HepG2 (cell line): ENCODE measurements around the gene PLBD1. TPM values are rescaled to one million over a fixed set of nuclear protein-coding genes. Genes with fewer than 3 reads are reported as not detected.

Experiments used
- ATAC-seq: fragments of 200-7000 bp; cut with Tn5 transposase; 3 replicates; pipeline ENCODE4 v1.9.1; 2020; ENCODE audit warnings: mild to moderate bottlenecking, moderate library complexity
- BruUV-seq: library from RNA; stranded (reverse); fragments of 400-500 nt; replicated peaks from 2 replicates; lab custom pipeline; 2021; lab: Mats Ljungman, UMichigan
- CTCF ChIA-PET: fragments of 300-600 bp; formaldehyde crosslinking; extraction: SDS; loops from one replicate; lab custom pipeline; 2021; ENCODE audit warnings: low total read pairs, inconsistent platforms, low intra/inter-chr PET ratio; lab: Yijun Ruan, JAX
- POLR2A ChIA-PET: fragments of 350-600 bp; sonication (Branson Sonifier 250); formaldehyde crosslinking; loops from one replicate; lab custom pipeline; 2020; ENCODE audit warnings: antibody characterized with exemption, inconsistent platforms; lab: Yijun Ruan, JAX
- DNase-seq: peaks from one replicate; pipeline ENCODE4 v3.0.0-alpha.2; 2015; ENCODE audit warnings: low spot score
- FAIRE-seq: peaks from 3 replicates; lab custom pipeline; 2011; peaks lifted over from hg19 to GRCh38; lab: Jason Lieb, UNC
- H2AFZ ChIP-seq: one replicate; pipeline ENCODE4 v1.6.1; 2011; ENCODE audit warnings: low read length, inconsistent platforms
- H3K27ac ChIP-seq: fragments of 300-600 bp; 3 replicates; pipeline ENCODE4 v1.8.0; 2011; ENCODE audit warnings: mixed run types, mild to moderate bottlenecking, mixed read lengths, low read length, inconsistent platforms; ENCODE audit not compliant: insufficient read depth; ENCODE audit errors: extremely low read length
- H3K27me3 ChIP-seq, 2 experiments: fragments of 200-600 bp in 1 of 2; 2 replicates in 1 of 2; 3 replicates in 1 of 2; pipeline versions ENCODE4 v1.6.0 to v1.8.0; 2011; ENCODE audit warnings: low read length in 2 of 2, mild to moderate bottlenecking in 2 of 2, moderate library complexity in 2 of 2, inconsistent platforms in 1 of 2; ENCODE audit not compliant: insufficient read depth in 2 of 2, control insufficient read depth in 1 of 2
- H3K36me3 ChIP-seq, 2 experiments: fragments of 200-600 bp in 1 of 2; replicated peaks in 1 of 2; 2 replicates in 1 of 2; 3 replicates in 1 of 2; pipeline versions ENCODE4 v1.5.1 to v1.8.0; 2011; ENCODE audit warnings: low read length in 2 of 2, inconsistent platforms in 1 of 2; ENCODE audit not compliant: insufficient read depth in 2 of 2, control insufficient read depth in 1 of 2
- H3K4me1 ChIP-seq: 2 replicates; pipeline ENCODE4 v1.5.1; 2012; ENCODE audit warnings: low read length, inconsistent platforms; ENCODE audit not compliant: insufficient read depth
- H3K4me2 ChIP-seq: 2 replicates; pipeline ENCODE4 v1.6.0; 2011; ENCODE audit warnings: low read depth, low read length, inconsistent platforms
- H3K4me3 ChIP-seq, 3 experiments: fragments of 200-600 bp in 1 of 3; sonication (generic), shearing (Covaris generic) in 1 of 3; replicated peaks in 1 of 3; 2 replicates each; pipeline ENCODE4 v1.5.1; 2011 to 2016; ENCODE audit warnings: low read length in 3 of 3, inconsistent platforms in 2 of 3, low read depth in 2 of 3, mild to moderate bottlenecking in 2 of 3, control low read depth in 1 of 3, mixed read lengths in 1 of 3; ENCODE audit not compliant: insufficient read depth in 1 of 3
- H3K79me2 ChIP-seq: one replicate; pipeline ENCODE4 v1.6.1; 2011; ENCODE audit warnings: low read length, inconsistent platforms; ENCODE audit not compliant: insufficient read depth
- H3K9ac ChIP-seq: 2 replicates; pipeline ENCODE4 v1.6.0; 2011; ENCODE audit warnings: mild to moderate bottlenecking, low read depth, low read length, inconsistent platforms; ENCODE audit not compliant: insufficient read depth
- H3K9me3 ChIP-seq: 2 replicates; pipeline ENCODE4 v1.5.1; 2012; ENCODE audit warnings: mild to moderate bottlenecking, low read length
- H4K20me1 ChIP-seq: 2 replicates; pipeline ENCODE4 v1.6.0; 2011; ENCODE audit warnings: inconsistent platforms, mild to moderate bottlenecking, low read length, moderate library complexity; ENCODE audit not compliant: insufficient read depth
- CEBPB ChIP-seq: IDR thresholded peaks from 2 replicates; pipeline ENCODE4 v1.6.1; 2011; ENCODE audit warnings: low read depth, low read length, improper control_type of control experiment, borderline replicate concordance
- CEBPG ChIP-seq: IDR thresholded peaks from 2 replicates; pipeline ENCODE4 v1.6.1; 2016
- MYPOP ChIP-seq: sonication (generic); formaldehyde crosslinking; IDR thresholded peaks from 2 replicates; pipeline ENCODE4 v1.8.1; 2023; ENCODE audit warnings: mild to moderate bottlenecking, moderate library complexity, missing genetic modification reagents
- ZNF275 ChIP-seq: sonication (generic); formaldehyde crosslinking; IDR thresholded peaks from 2 replicates; pipeline ENCODE4 v1.8.0; 2022; ENCODE audit warnings: missing genetic modification reagents, mild to moderate bottlenecking, inconsistent platforms, borderline replicate concordance
- ZNF317 ChIP-seq: sonication (generic); formaldehyde crosslinking; IDR thresholded peaks from 2 replicates; pipeline ENCODE4 v1.5.0; 2020; ENCODE audit warnings: mild to moderate bottlenecking, missing genetic modification reagents
- WGBS: methylation state at CpG from one replicate; pipeline ENCODE4 v1.1.6; 2017; ENCODE audit warnings: low lambda C conversion rate; 5-methylcytosine and 5-hydroxymethylcytosine counted together
- in situ Hi-C: cut with HindIII; loops from 2 replicates; pipeline ENCODE4 v1.10.0; 2017; ENCODE audit warnings: low pct_unique_long_range_greater_than_20kb; ENCODE audit not compliant: extremely low pct_ligation_motif_present
- intact Hi-C: fragments of 100-400 bp; cut with micrococcal nuclease; formaldehyde crosslinking; loops from one replicate; pipeline ENCODE4 v1.10.0; 2022; ENCODE audit not compliant: unreplicated experiment
- polyA plus RNA-seq, 8 experiments: library from polyadenylated mRNA; depleted of rRNA in 3 of 8; stranded (reverse) in 7 of 8; unstranded in 1 of 8; fragments of >200 nt; fragmentation: Illumina TruSeq in 4 of 8; extraction: Trizol in 4 of 8; gene quantifications; 2 replicates each; pipeline versions ENCODE4 v1.2.1 to v1.2.3, GENCODE V29; 2011 to 2016; ENCODE audit warnings: low read depth in 4 of 8, missing spikeins in 1 of 8, mixed read lengths in 1 of 8; ENCODE audit not compliant: insufficient read depth in 1 of 8
- total RNA-seq, 5 experiments: library from RNA; depleted of rRNA; stranded (reverse); fragments of >200 nt; fragmentation: Illumina TruSeq; extraction: Trizol; gene quantifications; 2 replicates each; pipeline ENCODE4 v1.2.3, GENCODE V29; 2016; ENCODE audit warnings: low read depth in 1 of 5

The PLBD1 gene
- total and polyA plus RNA-seq, 2 of the 13 experiments (the other 11 are each of a cell fraction or from before 2014, with no cell fraction given) = not detected

- no peak for FAIRE-seq
- no peak overlapping the region for H2AFZ ChIP-seq
- ChIA-PET POLR2A (no interaction called here), CTCF (no interaction called here)
- H3K27ac ChIP-seq = no peak overlapping the region
- BruUV-seq = no TSS peak
- H3K9ac ChIP-seq = no peak overlapping the region
- H3K4me3 ChIP-seq = no peak overlapping the region
- intact Hi-C loops (no loop called here), in situ Hi-C loops (no loop called here)
- no peaks in the 10 kb centered on the region; a peak in 1 of 5 replicates for H3K27me3 ChIP-seq
- DNase-seq = no peak
- TF ChIP-seq CEBPB (peak; percentile 49; the same call in 1 of the 2 replicates), ZNF317 (CRISPR knock-in tag) (peak; percentile 100), ZNF275 (CRISPR knock-in tag) (no peak), CEBPG (CRISPR knock-in tag) (0 out of 2 replicates have a peak, but pooled peaks have one; percentile 13), MYPOP (CRISPR knock-in tag) (no peak)
- H3K4me1 ChIP-seq = no peaks in the 10 kb centered on the region
- under 1% methylated on average over 3 of the region's 3 CpGs for WGBS
- H4K20me1 ChIP-seq = no peaks in the 10 kb centered on the region
- peaks cover 48% of the 10 kb centered on the region for H3K9me3 ChIP-seq
- no peak for ATAC-seq
- H3K79me2 ChIP-seq = no peaks in the 10 kb centered on the region
- no peak overlapping the region for H3K4me2 ChIP-seq
- H3K36me3 ChIP-seq = no peaks in the 10 kb centered on the region
These were observed 37.8 kb upstream of the PLBD1 start for GRCh38 chr12:14605401-14605989.
